Fibroblast of lung (primary cell): ENCODE results near the gene ENO1.

Experiments used
- CTCF ChIP-seq, 2 donors: IDR thresholded peaks in 1 of 2; conservative IDR thresholded peaks in 1 of 2; 1 replicate in 1 of 2; 2 replicates in 1 of 2; pipeline ENCODE4 v1.5.1; 2011 to 2012; ENCODE audit warnings: low read length in 2 of 2, control low read depth in 1 of 2, inconsistent platforms in 1 of 2, low read depth in 1 of 2, mild to moderate bottlenecking in 1 of 2
- EZH2 ChIP-seq: IDR thresholded peaks from 2 replicates; pipeline ENCODE4 v1.5.1; 2012; ENCODE audit warnings: low read length, control low read depth, mild to moderate bottlenecking; ENCODE audit errors: missing control alignments

GRCh38 chr1:8883491-8883890 lies 5.0 kb upstream of the ENO1 start:
- TF ChIP-seq CTCF (conservative IDR thresholded peaks at IDR 0.05 in 1 of 2, IDR thresholded peaks at IDR 0.05 in 1 of 2; ENCODE audit: low read depth in 1 of 2, low read length in 2 of 2): no peak
- no peak for TF ChIP-seq EZH2
